Activated T-cell treated with anti-CD3 and anti-CD28 coated beads, Interleukin-2, amount 50 U/mL, for 4 hours (primary cell): ENCODE measurements around the gene CNGA1. TPM values are rescaled to one million over a fixed set of nuclear protein-coding genes. Genes with fewer than 3 reads are reported as not detected.

ENCODE experiments used
- ATAC-seq, 2 donors: fragments of 200-7000 bp; cut with Tn5 transposase; one replicate each; pipeline ENCODE4 v1.10.0; 2021
- DNase-seq: peaks from one replicate; pipeline ENCODE4 v3.0.0-alpha.2; 2020
- H3K27me3 Mint-ChIP-seq: one replicate; pipeline ENCODE4 v1.8.0; 2021; ENCODE audit warnings: low read depth, mixed read lengths
- H3K36me3 Mint-ChIP-seq: one replicate; pipeline ENCODE4 v1.8.0; 2022; ENCODE audit warnings: mixed read lengths; ENCODE audit not compliant: insufficient read depth
- H3K4me1 Mint-ChIP-seq: one replicate; pipeline ENCODE4 v1.8.0; 2021; ENCODE audit warnings: low read depth, mixed read lengths
- H3K4me3 Mint-ChIP-seq: one replicate; pipeline ENCODE4 v1.8.0; 2021; ENCODE audit warnings: mild to moderate bottlenecking, moderate library complexity, mixed read lengths
- H3K9me3 Mint-ChIP-seq: one replicate; pipeline ENCODE4 v1.8.0; 2021; ENCODE audit warnings: mixed read lengths
- total RNA-seq, 3 donors: library from RNA; stranded (reverse); gene quantifications; one replicate each; pipeline ENCODE4 v1.2.1, GENCODE V29; 2021

The CNGA1 gene
- under 1 TPM; 0.32 to 0.33 (median 0.33) TPM for total RNA-seq

DNA sequence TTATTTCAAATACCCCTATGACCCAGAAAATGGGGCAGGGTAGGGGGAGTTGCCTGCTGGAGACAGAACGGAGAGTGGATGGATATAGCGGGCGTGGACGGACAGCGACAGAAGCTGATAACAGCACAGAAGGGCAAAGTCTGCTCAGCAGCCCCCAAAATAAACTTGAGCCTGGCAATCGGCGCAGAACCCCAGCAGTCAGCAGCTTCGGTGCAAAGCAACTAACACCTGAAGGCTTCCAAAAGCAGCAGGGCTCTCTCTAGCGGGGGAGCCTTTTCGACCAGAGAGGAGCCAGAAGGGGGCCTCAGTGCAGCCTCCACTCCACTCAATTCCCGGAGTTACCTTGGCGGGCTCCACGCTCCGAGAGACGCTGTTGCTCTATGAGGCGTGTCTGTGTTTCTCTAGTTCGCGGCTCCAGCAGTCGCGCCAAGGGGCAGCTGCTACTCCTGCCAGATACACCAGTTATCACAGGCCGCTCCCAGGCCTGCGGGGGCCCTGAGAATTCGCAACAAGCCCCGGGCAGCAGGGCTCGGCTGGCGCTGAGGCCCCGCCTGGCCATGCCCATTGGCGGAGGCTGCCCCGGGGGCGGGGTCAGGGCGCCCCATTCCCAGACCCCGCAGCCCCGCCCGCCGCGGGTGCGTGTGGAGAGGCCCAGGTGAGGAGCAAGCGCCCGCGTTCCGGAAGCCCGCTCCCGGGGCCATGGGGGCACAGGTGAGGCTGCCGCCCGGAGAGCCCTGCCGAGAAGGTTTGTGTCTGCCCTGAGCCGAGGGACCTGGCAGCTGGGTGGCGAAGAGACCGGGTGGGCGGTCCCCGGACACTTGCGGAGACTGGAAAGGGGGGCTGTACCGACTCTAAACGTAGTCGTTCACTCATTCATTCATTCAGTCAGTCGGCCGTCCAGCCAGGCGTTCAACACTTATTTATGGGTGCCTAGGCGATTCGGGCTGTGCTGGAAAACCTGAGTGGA, at the start of gene CNGA1, which contains the start of gene NIPAL1:
Gene CNGA1 (minus strand): TSS at position 541 of the 967 bp plus-strand sequence. CDS start 63,992 bp downstream, outside the sequence.
Gene NIPAL1 (plus strand): TSS at position 632 of the 967 bp plus-strand sequence. CDS start 68 bp downstream, at position 700.
- H3K9me3 Mint-ChIP-seq, result peaks cover 4% of the 10 kb centered on the region
- H3K27me3 Mint-ChIP-seq, result peaks cover 17% of the 10 kb centered on the region
- peaks cover 22% of the 10 kb centered on the region for H3K4me1 Mint-ChIP-seq
- H3K4me3 Mint-ChIP-seq, result peak within 1 kb of the TSS; percentile 86
- peak; percentile 91 for ATAC-seq
- H3K36me3 Mint-ChIP-seq, result no peaks in the 10 kb centered on the region
- peak; percentile 67 for DNase-seq

DNA sequence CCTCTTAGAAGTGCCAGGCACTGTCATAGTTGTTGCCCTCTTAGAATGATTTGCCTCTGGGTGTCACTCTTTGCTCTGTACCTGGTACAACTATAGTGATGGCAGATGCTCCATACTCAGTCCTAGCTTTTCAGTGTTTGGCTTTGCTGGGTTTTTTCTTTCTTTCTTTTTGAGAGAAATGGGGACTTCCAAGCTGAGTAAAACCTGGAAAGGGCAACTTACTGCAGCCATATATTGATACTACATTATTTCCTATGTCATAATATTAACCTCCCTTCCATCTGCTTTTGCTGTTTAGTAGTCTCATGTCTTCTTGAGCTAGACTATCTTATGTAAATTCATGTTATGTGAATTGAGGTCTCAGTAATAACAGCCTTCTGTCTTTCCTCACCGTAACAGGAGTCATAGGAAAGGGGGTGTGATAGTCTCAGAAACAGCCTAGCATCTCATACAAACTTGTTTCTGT, 49.1 kb upstream of the CNGA1 start:
- no peaks in the 10 kb centered on the region for H3K27me3 Mint-ChIP-seq
- H3K4me1 Mint-ChIP-seq, result peaks cover 18% of the 10 kb centered on the region
- ATAC-seq (peak; percentile 83 to 88), DNase-seq (no peak)
- H3K36me3 Mint-ChIP-seq, result peaks cover 36% of the 10 kb centered on the region
- H3K4me3 Mint-ChIP-seq, result no peak overlapping the region
- H3K9me3 Mint-ChIP-seq, result peaks cover 10% of the 10 kb centered on the region

DNA sequence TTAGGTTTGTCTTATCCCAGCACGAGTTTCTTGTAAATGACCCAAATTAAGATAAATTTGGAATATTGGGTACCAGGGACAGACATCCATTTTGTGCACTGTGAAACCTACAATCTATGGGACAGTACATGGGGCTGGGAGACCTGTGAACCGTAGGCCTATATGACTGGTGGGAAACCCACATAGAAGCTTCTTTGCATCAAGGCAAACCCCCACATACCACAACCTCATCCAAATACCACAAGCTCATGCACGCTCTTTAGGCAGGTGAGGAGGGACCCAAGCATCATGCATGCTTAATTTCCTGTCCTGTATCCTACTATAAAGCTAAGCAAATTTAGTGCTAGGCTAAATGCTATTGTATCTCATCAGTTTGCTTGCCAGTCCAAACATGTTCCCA, 47.9 kb upstream of the CNGA1 start:
- H3K36me3 Mint-ChIP-seq, result peaks cover 30% of the 10 kb centered on the region
- no peaks in the 10 kb centered on the region for H3K27me3 Mint-ChIP-seq
- H3K9me3 Mint-ChIP-seq, result peaks cover 14% of the 10 kb centered on the region
- no peak overlapping the region for H3K4me3 Mint-ChIP-seq
- DNase-seq (no peak), ATAC-seq (peak; percentile 23 to 32)
- H3K4me1 Mint-ChIP-seq, result peaks cover 22% of the 10 kb centered on the region

DNA sequence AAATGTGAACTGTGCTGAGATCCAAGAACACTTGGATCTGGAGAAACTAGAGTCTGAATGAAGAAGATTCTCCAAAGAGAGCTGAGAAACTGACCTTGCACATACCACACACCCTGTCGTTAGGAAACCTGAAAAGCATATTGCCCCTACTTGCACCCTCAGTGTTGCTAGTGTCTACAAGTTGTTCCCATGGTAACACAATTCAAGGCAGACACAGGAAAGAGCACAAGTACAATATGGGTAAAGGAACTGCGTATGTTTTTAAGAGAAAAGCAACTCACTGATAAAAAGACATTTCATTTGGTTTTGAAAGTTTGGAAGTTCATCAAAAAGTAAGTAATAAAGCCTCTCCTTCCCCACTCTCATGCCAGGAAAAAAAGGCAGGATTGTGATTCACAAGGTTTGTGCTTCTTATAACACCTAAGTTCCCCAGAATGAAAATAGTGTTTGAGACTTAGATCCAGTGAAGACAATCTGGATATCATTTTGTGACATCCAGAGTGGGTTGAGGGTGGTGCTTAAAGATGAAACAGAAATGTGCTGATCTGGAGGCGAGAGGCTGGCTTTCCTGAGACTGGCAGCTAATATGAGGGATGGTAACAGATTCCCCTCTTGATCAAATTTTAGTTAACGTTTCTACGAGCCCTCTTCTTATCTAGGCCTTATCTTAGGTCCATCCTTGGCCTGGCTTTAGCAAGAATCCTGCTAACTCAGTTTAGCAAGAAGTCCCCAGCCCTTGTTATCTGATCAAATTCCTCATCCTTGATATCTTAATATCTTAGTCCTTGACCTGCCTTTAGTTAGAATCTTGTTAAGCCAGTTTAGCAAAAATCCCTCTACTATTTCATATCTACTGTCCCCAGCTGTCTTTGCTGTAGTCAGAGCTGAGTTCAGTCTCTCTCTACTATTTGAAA, 42.4 kb upstream of the CNGA1 start:
- Mint-ChIP-seq H3K4me1 (peaks cover 12% of the 10 kb centered on the region), H3K27me3 (peaks cover 1% of the 10 kb centered on the region), H3K36me3 (peaks cover 5% of the 10 kb centered on the region), H3K4me3 (no peak overlapping the region), H3K9me3 (peaks cover 14% of the 10 kb centered on the region)
- no peak for DNase-seq
- no peak for ATAC-seq

DNA sequence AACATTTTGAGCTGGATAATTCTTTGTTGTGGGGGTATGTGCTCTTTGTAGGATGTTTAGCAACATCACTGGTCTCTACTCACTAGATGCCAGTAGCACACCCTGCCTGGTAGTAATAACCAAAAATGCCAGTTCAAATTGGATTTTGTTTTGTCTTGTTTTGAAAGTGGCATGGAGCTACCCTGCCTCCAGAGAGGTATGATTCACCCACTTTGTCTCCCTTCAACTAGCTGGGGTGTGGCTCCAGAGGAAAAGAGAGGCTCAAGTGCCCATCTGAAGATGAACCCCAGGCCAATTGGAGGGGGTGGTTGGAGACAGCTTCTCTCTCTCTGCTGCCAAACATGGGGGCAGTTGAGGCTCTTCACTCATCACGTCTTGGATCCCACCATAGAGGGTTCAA, 34.6 kb upstream of the CNGA1 start:
- peaks cover 2% of the 10 kb centered on the region for H3K27me3 Mint-ChIP-seq
- no peaks in the 10 kb centered on the region for H3K36me3 Mint-ChIP-seq
- no peak overlapping the region for H3K4me3 Mint-ChIP-seq
- H3K4me1 Mint-ChIP-seq, result peaks cover 29% of the 10 kb centered on the region
- H3K9me3 Mint-ChIP-seq, result no peaks in the 10 kb centered on the region
- no peak for DNase-seq
- ATAC-seq, result no peak

DNA sequence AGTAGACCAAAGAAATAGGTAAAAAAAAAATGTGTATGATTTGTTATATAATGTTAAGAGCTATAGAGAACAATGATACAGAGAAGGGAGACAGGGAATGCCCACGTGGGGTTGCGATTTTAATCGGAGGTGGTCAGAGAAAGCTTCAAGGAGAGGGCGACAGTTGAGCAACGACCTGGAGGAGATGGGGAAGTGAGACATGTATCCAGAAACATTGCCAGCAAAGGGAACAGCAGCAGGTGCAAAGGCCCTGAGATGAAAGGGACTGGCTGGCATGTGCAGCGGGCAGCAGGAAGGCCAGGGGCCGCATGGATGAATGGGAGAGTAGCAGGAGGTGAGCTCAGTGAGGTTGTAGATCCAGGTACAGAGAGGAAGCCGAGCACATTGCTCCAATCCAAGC, 33.0 kb upstream of the CNGA1 start:
- H3K27me3 Mint-ChIP-seq, result peaks cover 2% of the 10 kb centered on the region
- no peaks in the 10 kb centered on the region for H3K36me3 Mint-ChIP-seq
- H3K4me1 Mint-ChIP-seq, result peaks cover 41% of the 10 kb centered on the region
- no peak for ATAC-seq
- DNase-seq, result no peak
- no peaks in the 10 kb centered on the region for H3K9me3 Mint-ChIP-seq
- no peak overlapping the region for H3K4me3 Mint-ChIP-seq

DNA sequence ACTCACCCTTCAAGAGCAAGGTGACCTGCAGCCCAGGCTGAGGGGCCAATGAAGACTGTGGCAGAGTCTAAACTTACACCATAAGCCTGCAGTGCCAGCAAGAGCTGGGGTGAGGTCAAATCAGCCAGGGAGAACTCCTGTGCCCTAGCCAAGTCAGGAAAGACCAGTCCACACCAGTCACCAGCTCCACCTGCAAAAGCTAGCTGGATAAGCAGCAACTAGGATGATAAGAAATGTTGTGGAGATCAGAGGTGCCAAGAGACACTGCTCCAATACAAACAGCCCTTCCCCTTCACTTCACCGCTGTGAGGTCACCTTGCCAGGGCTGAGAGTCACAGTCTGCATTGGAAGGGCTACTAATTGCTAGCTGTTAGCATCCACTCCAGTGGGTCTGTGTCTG, 31.4 kb upstream of the CNGA1 start:
- peaks cover 55% of the 10 kb centered on the region for H3K4me1 Mint-ChIP-seq
- DNase-seq, result no peak
- H3K9me3 Mint-ChIP-seq, result no peaks in the 10 kb centered on the region
- peaks cover 2% of the 10 kb centered on the region for H3K27me3 Mint-ChIP-seq
- peak overlapping the region; percentile 50 for H3K4me3 Mint-ChIP-seq
- ATAC-seq, result peak in 1 of 2 donors; percentile 13
- no peaks in the 10 kb centered on the region for H3K36me3 Mint-ChIP-seq

DNA sequence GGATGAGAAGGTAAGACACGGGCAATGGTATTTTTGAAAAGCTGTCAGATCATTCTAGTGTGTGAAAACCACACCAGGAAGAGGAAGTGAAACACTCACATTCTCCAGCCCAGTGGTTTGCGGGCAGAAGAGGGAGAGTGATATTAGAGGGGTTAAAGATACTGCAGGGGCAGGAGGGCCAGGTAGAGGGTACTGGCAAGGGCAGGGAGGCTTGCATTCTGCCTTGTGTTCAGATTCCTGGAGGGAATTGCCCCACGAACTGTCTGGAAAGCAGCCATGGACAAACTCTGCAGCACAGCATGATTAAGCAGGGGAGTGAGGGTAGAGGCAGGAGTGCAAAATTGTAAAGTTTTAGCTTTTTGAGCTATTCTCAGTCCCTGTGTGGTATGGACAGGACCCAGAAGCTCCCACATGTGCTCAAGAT, 31.0 kb upstream of the CNGA1 start:
- peak; percentile 89 to 90 for ATAC-seq
- Mint-ChIP-seq H3K36me3 (no peaks in the 10 kb centered on the region), H3K4me3 (peak overlapping the region; percentile 50), H3K9me3 (no peaks in the 10 kb centered on the region), H3K27me3 (peaks cover 2% of the 10 kb centered on the region), H3K4me1 (peaks cover 59% of the 10 kb centered on the region)
- DNase-seq, result peak; percentile 61

DNA sequence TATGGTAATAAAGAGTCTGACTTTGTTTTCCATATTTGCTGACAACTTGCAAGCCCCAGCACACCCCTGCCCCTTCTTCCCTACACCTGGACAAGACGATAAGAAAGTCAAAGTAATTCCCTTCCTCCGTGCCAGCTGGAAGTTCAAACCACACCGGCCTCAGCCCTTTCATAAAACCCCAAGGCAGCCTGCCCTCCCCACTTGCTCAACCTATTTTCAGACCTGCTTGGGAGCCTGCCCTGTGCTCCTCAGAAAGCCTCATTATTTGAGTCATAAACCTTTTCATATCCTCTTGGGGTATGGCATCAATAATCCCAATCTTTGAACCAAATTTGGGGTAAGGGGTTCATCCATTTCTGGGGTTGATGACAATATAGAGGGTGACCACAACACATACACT, 29.6 kb upstream of the CNGA1 start:
- ATAC-seq (peak; percentile 9 to 19), DNase-seq (no peak)
- H3K4me1 Mint-ChIP-seq, result peaks cover 70% of the 10 kb centered on the region
- H3K36me3 Mint-ChIP-seq, result no peaks in the 10 kb centered on the region
- H3K27me3 Mint-ChIP-seq, result peaks cover 2% of the 10 kb centered on the region
- no peaks in the 10 kb centered on the region for H3K9me3 Mint-ChIP-seq
- peak overlapping the region; percentile 7 for H3K4me3 Mint-ChIP-seq

DNA sequence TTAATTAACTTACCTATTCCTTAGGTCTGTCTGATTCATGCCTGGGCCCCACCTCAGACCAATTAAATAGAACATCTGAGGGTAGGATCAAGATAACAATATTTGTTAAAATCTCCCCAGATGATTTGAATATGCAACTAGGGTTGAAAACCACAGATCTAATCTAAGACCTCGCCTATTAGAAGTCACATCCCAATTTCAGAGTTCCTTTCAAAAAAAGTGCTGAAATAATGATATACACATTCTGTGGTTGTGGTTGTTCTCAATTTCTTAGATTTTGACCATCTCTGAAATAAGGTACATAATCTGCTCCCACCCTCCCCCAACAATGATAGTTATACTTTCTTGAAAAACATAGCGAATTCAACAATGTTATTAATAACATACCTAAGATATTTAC, 27.8 kb upstream of the CNGA1 start:
- no peaks in the 10 kb centered on the region for H3K36me3 Mint-ChIP-seq
- no peaks in the 10 kb centered on the region for H3K9me3 Mint-ChIP-seq
- H3K4me3 Mint-ChIP-seq, result no peak overlapping the region
- DNase-seq (no peak), ATAC-seq (no peak)
- H3K4me1 Mint-ChIP-seq, result peaks cover 70% of the 10 kb centered on the region
- peaks cover 2% of the 10 kb centered on the region for H3K27me3 Mint-ChIP-seq

DNA sequence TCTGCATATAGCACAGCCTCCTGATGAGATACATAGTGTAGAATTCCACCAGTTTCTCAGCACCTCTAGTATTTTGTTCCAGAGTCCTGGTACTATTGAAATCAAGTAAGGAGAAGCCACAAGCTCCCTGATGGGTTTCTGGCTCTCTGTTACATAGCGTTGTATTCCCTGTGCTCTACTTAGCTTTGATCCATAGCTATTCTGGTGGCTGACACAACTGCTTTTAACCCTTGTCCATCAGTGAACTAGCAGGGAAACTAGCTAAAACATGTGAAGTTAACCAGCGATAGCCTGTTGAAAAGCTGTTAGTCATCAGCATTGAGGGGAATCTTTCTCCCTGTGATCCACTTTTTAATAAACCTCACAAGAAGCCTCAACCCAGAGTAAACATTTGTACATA, 27.0 kb upstream of the CNGA1 start:
- no peaks in the 10 kb centered on the region for H3K9me3 Mint-ChIP-seq
- peaks cover 2% of the 10 kb centered on the region for H3K27me3 Mint-ChIP-seq
- H3K4me1 Mint-ChIP-seq, result peaks cover 68% of the 10 kb centered on the region
- DNase-seq (no peak), ATAC-seq (no peak)
- H3K36me3 Mint-ChIP-seq, result peaks cover 2% of the 10 kb centered on the region
- H3K4me3 Mint-ChIP-seq, result no peak overlapping the region

DNA sequence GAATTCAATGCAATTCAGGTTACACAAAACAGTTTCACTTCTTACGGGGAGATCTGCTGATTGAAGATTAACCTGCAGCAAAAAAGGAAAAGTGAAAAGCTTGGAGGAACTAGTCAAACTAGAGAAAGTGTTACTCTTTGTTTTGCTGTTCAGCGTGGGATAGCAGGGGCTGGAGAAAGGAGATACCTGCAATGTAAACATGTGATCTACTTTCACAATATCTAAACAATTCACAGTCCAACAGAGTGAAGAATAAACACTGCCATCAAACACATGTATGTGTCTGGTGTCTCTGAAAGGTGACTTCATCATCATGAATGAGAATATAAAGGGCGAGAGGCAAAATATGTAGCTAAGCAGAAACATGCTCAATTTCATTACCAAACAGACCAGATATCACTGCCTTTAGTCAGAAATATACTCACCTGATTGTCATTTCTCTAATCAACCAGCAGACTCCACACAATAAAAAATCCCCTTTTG, 26.5 kb upstream of the CNGA1 start:
- Mint-ChIP-seq H3K4me3 (no peak overlapping the region), H3K27me3 (peaks cover 4% of the 10 kb centered on the region), H3K9me3 (no peaks in the 10 kb centered on the region), H3K4me1 (peaks cover 65% of the 10 kb centered on the region), H3K36me3 (peaks cover 3% of the 10 kb centered on the region)
- no peak for ATAC-seq
- DNase-seq, result no peak

DNA sequence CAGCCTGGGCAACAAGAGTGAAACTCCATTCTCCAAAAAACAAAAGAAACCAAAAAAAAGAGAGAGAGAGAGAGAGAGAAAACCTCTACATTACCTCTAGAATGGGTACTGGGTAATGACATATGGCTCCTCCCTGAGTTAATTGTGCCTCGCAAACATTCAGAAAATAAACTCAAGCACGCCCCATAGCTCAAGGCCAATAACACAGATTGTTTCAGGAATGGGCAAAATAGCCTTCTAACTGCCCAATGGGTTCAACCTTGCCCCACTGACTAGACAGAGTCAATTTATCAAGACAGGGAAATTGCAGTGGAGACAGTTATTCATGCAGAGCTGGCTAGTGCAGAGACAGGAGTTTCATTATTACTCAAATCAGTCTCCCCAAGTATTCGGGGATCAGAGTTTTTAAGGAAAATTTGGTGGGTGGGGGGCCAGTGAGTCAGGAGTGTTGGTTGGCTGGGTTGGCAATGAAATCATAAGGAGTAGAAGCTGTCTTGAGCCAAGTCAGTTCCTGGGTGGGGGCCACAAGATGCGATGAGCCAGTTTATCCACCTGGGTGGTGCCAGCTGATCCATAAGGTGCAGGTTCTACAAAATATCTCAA, 25.2 kb upstream of the CNGA1 start:
- Mint-ChIP-seq H3K27me3 (peaks cover 2% of the 10 kb centered on the region), H3K4me3 (peak overlapping the region; percentile 9), H3K36me3 (peaks cover 3% of the 10 kb centered on the region), H3K4me1 (peaks cover 54% of the 10 kb centered on the region), H3K9me3 (no peaks in the 10 kb centered on the region)
- DNase-seq (no peak), ATAC-seq (peak; percentile 39 to 48)

DNA sequence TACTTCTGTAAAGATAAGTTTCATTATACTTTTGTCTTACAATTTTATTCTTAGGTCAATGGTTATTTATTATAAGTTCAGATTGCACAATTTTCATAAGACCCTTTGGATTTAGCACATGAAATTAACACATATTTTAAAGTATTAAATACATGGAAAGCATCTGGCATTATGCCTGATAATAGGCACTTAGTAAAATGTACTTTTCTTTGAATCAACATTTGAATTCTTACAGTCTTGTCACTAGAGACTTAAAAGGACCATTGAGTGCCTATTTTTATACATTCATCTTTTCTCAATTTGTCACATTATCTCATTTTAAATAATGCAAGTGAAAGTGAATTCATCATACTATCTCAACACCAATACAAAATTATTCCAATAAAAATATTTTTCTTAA, 23.1 kb upstream of the CNGA1 start:
- Mint-ChIP-seq H3K4me1 (peaks cover 58% of the 10 kb centered on the region), H3K4me3 (no peak overlapping the region), H3K9me3 (no peaks in the 10 kb centered on the region), H3K36me3 (peaks cover 7% of the 10 kb centered on the region), H3K27me3 (peaks cover 2% of the 10 kb centered on the region)
- no peak for ATAC-seq
- DNase-seq, result no peak
